A673 (cell line): ENCODE data around the gene COL20A1. TPM values are rescaled to one million over a fixed set of nuclear protein-coding genes. Genes with fewer than 3 reads are reported as not detected.

Experiments
- BruUV-seq: library from RNA; stranded (reverse); fragments of 400-500 nt; replicated peaks from 2 replicates; lab custom pipeline; 2021; lab: Mats Ljungman, UMichigan
- CTCF ChIA-PET: fragments of 300-600 bp; sonication (Branson Sonifier 250); formaldehyde crosslinking; loops from one replicate; lab custom pipeline; 2022; ENCODE audit warnings: antibody characterized with exemption; lab: Charles Lee
- POLR2A ChIA-PET: fragments of 300-600 bp; sonication (Branson Sonifier 250); formaldehyde crosslinking; loops from one replicate; lab custom pipeline; 2022; ENCODE audit warnings: antibody characterized with exemption; ENCODE audit not compliant: low non-redundant PET; lab: Charles Lee
- DNase-seq: peaks from one replicate; pipeline ENCODE4 v3.0.0-alpha.2; 2015; ENCODE audit warnings: low spot score
- H3K27ac ChIP-seq: fragments of 200-600 bp; sonication (generic); 2 replicates; pipeline ENCODE4 v1.5.1; 2016; ENCODE audit warnings: mixed run types, low read depth, mild to moderate bottlenecking, mixed read lengths, antibody characterized with exemption, low read length; ENCODE audit not compliant: poor library complexity, severe bottlenecking
- H3K27me3 ChIP-seq: fragments of 200-600 bp; sonication (generic); replicated peaks from 2 replicates; pipeline ENCODE4 v1.6.1; 2017; ENCODE audit warnings: mixed run types, low read depth, mild to moderate bottlenecking, mixed read lengths, antibody characterized with exemption, low read length; ENCODE audit not compliant: insufficient read depth, poor library complexity
- H3K36me3 ChIP-seq: fragments of 200-600 bp; sonication (generic); 2 replicates; pipeline ENCODE4 v1.6.1; 2016; ENCODE audit warnings: mixed run types, mild to moderate bottlenecking, mixed read lengths, antibody characterized with exemption, low read length; ENCODE audit not compliant: insufficient read depth, poor library complexity, severe bottlenecking
- H3K4me1 ChIP-seq: fragments of 200-600 bp; sonication (generic); 2 replicates; pipeline ENCODE4 v1.6.1; 2017; ENCODE audit warnings: mixed run types, mild to moderate bottlenecking, mixed read lengths, antibody characterized with exemption, low read length; ENCODE audit not compliant: insufficient read depth, poor library complexity, severe bottlenecking
- H3K4me3 ChIP-seq: fragments of 200-600 bp; sonication (generic); 2 replicates; pipeline ENCODE4 v1.5.1; 2016; ENCODE audit warnings: low read depth, mixed run types, mild to moderate bottlenecking, mixed read lengths, low read length; ENCODE audit not compliant: poor library complexity, severe bottlenecking
- H3K9me3 ChIP-seq: fragments of 200-600 bp; sonication (generic); 2 replicates; pipeline ENCODE4 v1.6.1; 2016; ENCODE audit warnings: mixed run types, low read depth, mild to moderate bottlenecking, mixed read lengths, antibody characterized with exemption, low read length; ENCODE audit not compliant: poor library complexity, severe bottlenecking
- EZH2 ChIP-seq: fragments of 200-600 bp; sonication (generic); IDR thresholded peaks from 2 replicates; pipeline ENCODE4 v1.6.1; 2017; ENCODE audit warnings: borderline replicate concordance, low read depth, mild to moderate bottlenecking, mixed read lengths, antibody characterized with exemption, low read length; ENCODE audit not compliant: poor library complexity, severe bottlenecking
- intact Hi-C: fragments of 100-400 bp; cut with micrococcal nuclease; formaldehyde crosslinking; loops from one replicate; pipeline ENCODE4 v1.10.0; 2022; ENCODE audit not compliant: unreplicated experiment
- total RNA-seq: library from RNA; stranded (reverse); gene quantifications from 2 replicates; pipeline ENCODE4 v1.2.3, GENCODE V29; 2021
- TF ChIP-seq, protein P1 (sequence below): fragments of 300-800, 200-600 bp; sonication (generic); conservative IDR thresholded peaks from 2 replicates; pipeline ENCODE4 v1.5.1; 2017; ENCODE audit warnings: low read depth, mild to moderate bottlenecking, antibody characterized with exemption, low read length, moderate library complexity, mixed read lengths

Gene COL20A1
- total RNA-seq, 1 experiment from 2014 or later: not detected

DNA sequence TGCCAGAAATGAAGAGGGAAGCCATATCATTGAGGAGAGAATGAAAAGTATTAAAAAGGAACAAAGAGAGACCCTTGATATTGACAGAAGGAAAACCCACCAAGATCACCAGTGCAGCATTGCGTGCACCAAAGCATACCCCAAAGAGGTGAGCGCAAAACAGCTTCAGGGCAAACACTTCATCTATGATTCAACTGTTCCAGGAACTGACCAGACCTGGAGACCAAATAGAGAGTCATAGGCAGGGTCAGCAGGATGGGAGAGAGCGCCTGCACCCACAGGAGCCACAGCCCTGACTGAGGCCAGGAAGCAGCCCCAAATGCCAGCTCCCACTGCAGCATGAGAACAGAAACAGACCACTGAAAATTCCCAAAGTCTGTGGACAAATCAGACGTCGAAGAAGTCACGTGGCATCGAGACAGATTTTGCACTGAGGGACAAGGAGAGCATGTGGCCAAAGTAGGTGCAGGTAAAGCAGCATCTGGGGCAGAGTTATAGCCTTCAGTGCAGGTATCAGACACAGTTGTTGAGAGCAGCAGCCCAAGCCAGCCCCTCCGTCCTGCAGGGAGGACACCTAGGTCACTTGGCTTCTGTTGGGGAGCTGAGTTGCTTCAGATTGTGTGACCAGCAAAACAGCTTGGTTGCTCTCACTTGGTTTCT lies 38.9 kb downstream of the COL20A1 start:
- no peak for DNase-seq
- ChIA-PET CTCF (no interaction called here), POLR2A (interaction anchor here (0.9 kb wide), 1 partner anchor 69 kb away, joined by 3 read pairs; no protein-coding TSS in a partner anchor)
- TF ChIP-seq, protein P1, sequence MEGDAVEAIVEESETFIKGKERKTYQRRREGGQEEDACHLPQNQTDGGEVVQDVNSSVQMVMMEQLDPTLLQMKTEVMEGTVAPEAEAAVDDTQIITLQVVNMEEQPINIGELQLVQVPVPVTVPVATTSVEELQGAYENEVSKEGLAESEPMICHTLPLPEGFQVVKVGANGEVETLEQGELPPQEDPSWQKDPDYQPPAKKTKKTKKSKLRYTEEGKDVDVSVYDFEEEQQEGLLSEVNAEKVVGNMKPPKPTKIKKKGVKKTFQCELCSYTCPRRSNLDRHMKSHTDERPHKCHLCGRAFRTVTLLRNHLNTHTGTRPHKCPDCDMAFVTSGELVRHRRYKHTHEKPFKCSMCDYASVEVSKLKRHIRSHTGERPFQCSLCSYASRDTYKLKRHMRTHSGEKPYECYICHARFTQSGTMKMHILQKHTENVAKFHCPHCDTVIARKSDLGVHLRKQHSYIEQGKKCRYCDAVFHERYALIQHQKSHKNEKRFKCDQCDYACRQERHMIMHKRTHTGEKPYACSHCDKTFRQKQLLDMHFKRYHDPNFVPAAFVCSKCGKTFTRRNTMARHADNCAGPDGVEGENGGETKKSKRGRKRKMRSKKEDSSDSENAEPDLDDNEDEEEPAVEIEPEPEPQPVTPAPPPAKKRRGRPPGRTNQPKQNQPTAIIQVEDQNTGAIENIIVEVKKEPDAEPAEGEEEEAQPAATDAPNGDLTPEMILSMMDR: no peak
- no peak for TF ChIP-seq EZH2
- H3K4me3 ChIP-seq: no peak overlapping the region
- no TSS peak for BruUV-seq
- intact Hi-C loops: no loop called here
- no peaks in the 10 kb centered on the region for H3K36me3 ChIP-seq
- H3K27ac ChIP-seq: no peak overlapping the region
- no peaks in the 10 kb centered on the region for H3K4me1 ChIP-seq
- no peaks in the 10 kb centered on the region for H3K27me3 ChIP-seq
- H3K9me3 ChIP-seq: no peaks in the 10 kb centered on the region

GRCh38 chr20:63332488-63333240 lies 39.7 kb downstream of the COL20A1 start:
- Histone ChIP-seq H3K27ac (no peak overlapping the region), H3K4me1 (no peaks in the 10 kb centered on the region), H3K27me3 (no peaks in the 10 kb centered on the region), H3K4me3 (no peak overlapping the region), H3K36me3 (no peaks in the 10 kb centered on the region), H3K9me3 (no peaks in the 10 kb centered on the region)
- no peak for DNase-seq
- intact Hi-C loops: no loop called here
- ChIA-PET POLR2A (no interaction called here), CTCF (no interaction called here)
- no TSS peak for BruUV-seq
- TF ChIP-seq, protein P1: no peak
- TF ChIP-seq EZH2: no peak

GRCh38 chr20:63333241-63333836 lies 40.4 kb downstream of the COL20A1 start:
- intact Hi-C loops: no loop called here
- BruUV-seq: no TSS peak
- no peaks in the 10 kb centered on the region for H3K36me3 ChIP-seq
- H3K27me3 ChIP-seq: no peaks in the 10 kb centered on the region
- no peak for DNase-seq
- TF ChIP-seq EZH2: no peak
- TF ChIP-seq, protein P1: no peak
- no peaks in the 10 kb centered on the region for H3K9me3 ChIP-seq
- no peaks in the 10 kb centered on the region for H3K4me1 ChIP-seq
- CTCF ChIA-PET: no interaction called here
- H3K27ac ChIP-seq: no peak overlapping the region
- no peak overlapping the region for H3K4me3 ChIP-seq
- POLR2A ChIA-PET: no interaction called here
